Measurements from ENCODE around the gene BEST4. TPM values are rescaled to one million over a fixed set of nuclear protein-coding genes. Genes with fewer than 3 reads are reported as not detected.

The BEST4 gene
- total RNA-seq, 2 experiments from 2014 or later: 0.26 to 0.42 TPM

GRCh38 chr1:44785501-44786137 lies 2.4 kb downstream of the BEST4 start:
- POLR2A ChIA-PET: interaction anchor here (0.8 to 8.8 kb wide), 9 partner anchors 10 to 225 kb away, joined by 3 to 115 read pairs (median 15); partner anchors contain the start of genes BTBD19, EIF2B3, HECTD3 and PLK3
- Mint-ChIP-seq H3K27me3 (ENCODE audit: low read depth) (no peaks in the 10 kb centered on the region), H3K4me1 (ENCODE audit: low read depth) (peaks cover 44% of the 10 kb centered on the region), H3K36me3 (ENCODE audit: low read depth) (peaks cover 26% of the 10 kb centered on the region), H3K27ac (peak overlapping the region; percentile 83), H3K9me3 (ENCODE audit: insufficient read depth) (no peaks in the 10 kb centered on the region), H3K4me3 (peak overlapping the region; percentile 64)
- DNase-seq: no peak
- ATAC-seq: no peak
- CTCF ChIA-PET: interaction anchor here (0.7 to 4.0 kb wide), 16 partner anchors 10 to 851 kb away, joined by 3 to 23 read pairs (median 6); partner anchors contain the start of genes BTBD19, DYNLT4, HECTD3 and PLK3

DNA sequence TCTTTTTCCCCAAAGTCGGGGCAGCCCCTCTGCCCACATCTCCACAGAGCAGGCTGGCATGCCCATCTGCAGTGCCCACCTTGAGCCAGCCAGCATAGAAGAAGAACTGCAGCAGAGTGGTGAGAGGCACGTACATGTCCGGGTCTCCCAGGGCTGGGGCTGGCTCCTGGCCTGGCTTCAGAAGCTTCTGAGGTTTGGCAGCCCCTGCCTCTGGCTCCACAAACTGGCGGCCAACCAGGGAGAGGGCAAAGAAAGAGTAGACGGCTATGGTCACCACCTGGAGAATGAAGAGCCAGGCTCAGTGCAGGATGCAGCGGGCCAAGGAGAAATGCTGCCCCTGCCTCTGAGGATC lies 3.0 kb downstream of the BEST4 start:
- POLR2A ChIA-PET: interaction anchor here (0.8 to 8.8 kb wide), 8 partner anchors 10 to 201 kb away, joined by 3 to 115 read pairs (median 20); partner anchors contain the start of genes BTBD19, EIF2B3, PLK3 and RNU5D-1
- DNase-seq: no peak
- peaks cover 33% of the 10 kb centered on the region for H3K36me3 Mint-ChIP-seq (ENCODE audit: low read depth)
- peak overlapping the region; percentile 83 for H3K27ac Mint-ChIP-seq
- no peaks in the 10 kb centered on the region for H3K27me3 Mint-ChIP-seq (ENCODE audit: low read depth)
- ATAC-seq: no peak
- H3K9me3 Mint-ChIP-seq (ENCODE audit: insufficient read depth): no peaks in the 10 kb centered on the region
- peaks cover 44% of the 10 kb centered on the region for H3K4me1 Mint-ChIP-seq (ENCODE audit: low read depth)
- H3K4me3 Mint-ChIP-seq: peak overlapping the region; percentile 64
- CTCF ChIA-PET: interaction anchor here (0.5 to 4.0 kb wide), 17 partner anchors 9 to 850 kb away, joined by 3 to 26 read pairs (median 6); partner anchors contain the start of genes BTBD19, DYNLT4, HECTD3 and RNU5D-1

DNA sequence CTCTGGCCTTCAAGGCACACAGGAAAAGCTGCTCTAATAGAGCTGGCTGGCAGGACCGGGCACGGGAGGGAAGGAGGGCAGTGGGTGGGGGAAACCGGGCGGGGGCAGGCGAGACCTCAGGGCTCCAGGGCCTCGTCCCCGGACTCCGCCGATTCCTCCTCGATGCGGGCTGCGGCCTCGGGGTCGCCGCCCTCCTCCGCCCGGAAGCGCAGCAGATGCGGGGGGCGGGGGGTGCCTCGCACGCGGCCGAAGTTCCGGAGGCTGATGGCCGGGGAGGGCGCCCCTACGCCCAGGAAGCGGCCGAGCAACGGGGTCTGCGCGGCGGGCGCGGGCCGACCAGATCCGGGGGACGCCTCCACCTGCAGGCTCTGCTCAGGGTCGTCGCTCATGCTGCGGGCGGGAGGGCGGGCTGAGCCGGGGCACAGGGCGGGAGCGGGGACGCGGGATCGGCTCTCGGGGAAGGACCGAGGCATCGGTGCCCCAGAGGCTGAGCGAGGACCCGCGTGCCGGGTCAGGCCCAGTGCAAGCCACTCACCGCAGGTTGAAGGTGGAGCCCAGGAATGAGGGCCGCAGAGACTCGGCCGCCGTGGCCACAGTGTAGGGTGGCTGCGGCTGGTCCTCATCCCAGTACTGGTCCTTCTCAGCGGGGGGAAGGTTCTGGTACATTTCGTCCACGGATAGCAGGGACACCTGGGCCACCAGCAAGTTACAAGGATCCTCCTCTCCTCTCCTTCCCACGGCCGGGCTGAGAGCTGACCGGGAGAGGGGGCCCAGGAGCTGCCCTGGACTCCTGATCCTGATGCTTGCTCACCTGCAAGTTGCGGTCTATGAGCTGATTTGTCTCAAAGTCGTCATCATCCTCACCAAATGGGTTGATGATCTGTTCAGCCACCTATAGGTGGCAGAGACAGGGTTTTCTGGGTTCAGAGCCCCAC lies 3.6 kb downstream of the BEST4 start:
- peaks cover 41% of the 10 kb centered on the region for H3K4me1 Mint-ChIP-seq (ENCODE audit: low read depth)
- ChIA-PET POLR2A (interaction anchor here (2.0 to 8.8 kb wide), 7 partner anchors 9 to 63 kb away, joined by 7 to 115 read pairs (median 25); partner anchors contain the start of genes BTBD19, PLK3, RNU5D-1 and RPS8), CTCF (interaction anchor here (0.5 to 4.0 kb wide), 16 partner anchors 9 to 519 kb away, joined by 3 to 26 read pairs (median 5); partner anchors contain the start of genes BTBD19, DYNLT4, HECTD3 and RNU5D-1)
- DNase-seq (peak; percentile 59), ATAC-seq (peak; percentile 45)
- no peaks in the 10 kb centered on the region for H3K9me3 Mint-ChIP-seq (ENCODE audit: insufficient read depth)
- peak overlapping the region; percentile 65 for H3K4me3 Mint-ChIP-seq
- peaks cover 34% of the 10 kb centered on the region for H3K36me3 Mint-ChIP-seq (ENCODE audit: low read depth)
- no peaks in the 10 kb centered on the region for H3K27me3 Mint-ChIP-seq (ENCODE audit: low read depth)
- H3K27ac Mint-ChIP-seq: peak overlapping the region; percentile 86

DNA sequence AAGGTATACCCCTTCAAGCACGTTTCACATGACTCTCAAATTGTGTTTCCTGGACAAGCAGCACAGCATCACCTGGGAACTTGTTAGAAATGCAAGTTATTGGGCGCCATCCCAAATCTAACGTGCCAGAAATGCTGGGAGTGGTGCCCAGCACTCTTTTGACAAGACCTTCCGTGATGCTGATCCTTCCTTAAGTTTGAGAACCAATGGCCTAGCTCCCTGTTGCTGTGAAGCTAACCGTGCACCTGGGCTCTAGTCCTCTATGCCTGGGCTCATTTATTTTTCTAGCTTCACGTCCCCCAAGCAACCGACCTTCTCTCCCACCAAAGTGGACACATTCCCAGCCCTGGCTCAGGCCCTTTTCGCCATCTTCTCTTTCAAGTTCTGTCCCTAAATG lies 4.3 kb downstream of the BEST4 start:
- POLR2A ChIA-PET: interaction anchor here (0.7 to 8.8 kb wide), 8 partner anchors 8 to 62 kb away, joined by 3 to 115 read pairs (median 20); partner anchors contain the start of genes BTBD19, PLK3, RNU5D-1 and RPS8
- no peak for ATAC-seq
- Mint-ChIP-seq H3K9me3 (ENCODE audit: insufficient read depth) (no peaks in the 10 kb centered on the region), H3K4me1 (ENCODE audit: low read depth) (peaks cover 47% of the 10 kb centered on the region), H3K4me3 (peak overlapping the region; percentile 65), H3K36me3 (ENCODE audit: low read depth) (peaks cover 39% of the 10 kb centered on the region), H3K27me3 (ENCODE audit: low read depth) (no peaks in the 10 kb centered on the region), H3K27ac (peak overlapping the region; percentile 86)
- CTCF ChIA-PET: interaction anchor here (1.0 to 3.9 kb wide), 5 partner anchors 9 to 66 kb away, joined by 3 to 26 read pairs (median 20); partner anchors contain the start of genes BTBD19, DYNLT4 and RNU5D-1
- DNase-seq: no peak

- Mint-ChIP-seq H3K27me3 (ENCODE audit: low read depth) (no peaks in the 10 kb centered on the region), H3K27ac (peak overlapping the region; percentile 43), H3K4me1 (ENCODE audit: low read depth) (peaks cover 56% of the 10 kb centered on the region), H3K36me3 (ENCODE audit: low read depth) (peaks cover 69% of the 10 kb centered on the region), H3K4me3 (no peak overlapping the region), H3K9me3 (ENCODE audit: insufficient read depth) (no peaks in the 10 kb centered on the region)
- DNase-seq (no peak), ATAC-seq (no peak)
- ChIA-PET CTCF (interaction anchor here (1.3 kb wide), 1 partner anchor 13 kb away, joined by 3 read pairs; no protein-coding TSS in a partner anchor), POLR2A (interaction anchor here (0.8 to 3.7 kb wide), 5 partner anchors 33 to 84 kb away, joined by 3 to 18 read pairs (median 5); partner anchors contain the start of gene RNU5D-1)
These were observed 7.3 kb downstream of the BEST4 start for GRCh38 chr1:44780583-44781121.

DNA sequence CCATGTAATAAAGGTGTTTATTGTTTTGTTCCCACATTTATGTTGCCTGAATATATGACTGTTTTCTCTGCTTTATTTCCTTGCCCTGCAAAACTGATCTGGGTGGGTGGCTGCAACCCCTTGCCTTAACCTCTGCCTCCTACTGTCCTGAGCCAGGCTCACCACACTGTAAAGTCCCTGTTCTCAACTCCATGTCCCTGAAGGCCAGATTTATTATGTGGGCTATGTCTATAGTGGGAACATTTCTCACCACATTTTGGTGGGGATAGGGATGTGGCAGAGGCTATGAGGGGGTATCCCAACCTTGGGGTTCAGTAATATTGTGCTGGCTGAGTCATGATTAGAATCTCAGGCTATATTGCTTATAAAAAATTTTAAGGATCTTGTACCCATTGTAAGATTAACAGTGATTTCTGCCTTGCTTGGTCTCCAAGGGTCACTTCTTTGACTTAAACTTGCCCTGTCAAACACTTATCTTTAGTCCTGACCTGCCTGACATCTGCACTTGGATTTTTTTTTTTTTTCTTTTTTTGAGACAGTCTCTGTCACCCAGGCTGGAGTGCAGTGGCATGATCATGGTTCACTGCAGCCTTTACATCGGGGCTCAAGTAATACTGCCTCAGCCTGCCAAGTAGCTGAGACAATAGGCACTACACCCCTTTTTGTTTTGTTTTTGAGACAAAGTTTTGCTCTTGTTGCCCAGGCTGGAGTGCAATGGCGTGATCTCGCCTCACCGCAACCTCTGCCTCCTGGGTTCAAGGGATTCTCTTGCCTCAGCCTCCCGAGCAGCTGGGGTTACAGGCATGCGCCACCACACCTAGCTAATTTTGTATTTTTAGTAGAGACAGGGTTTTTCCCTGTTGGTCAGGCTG lies 9.0 kb downstream of the BEST4 start:
- Mint-ChIP-seq H3K4me3 (peak overlapping the region; percentile 86), H3K4me1 (ENCODE audit: low read depth) (peaks cover 51% of the 10 kb centered on the region), H3K27ac (peak overlapping the region; percentile 61), H3K27me3 (ENCODE audit: low read depth) (no peaks in the 10 kb centered on the region), H3K36me3 (ENCODE audit: low read depth) (peaks cover 76% of the 10 kb centered on the region), H3K9me3 (ENCODE audit: insufficient read depth) (no peaks in the 10 kb centered on the region)
- ATAC-seq (no peak), DNase-seq (no peak)
- ChIA-PET CTCF (interaction anchor here (0.9 to 1.4 kb wide), 2 partner anchors 21 to 31 kb away, joined by 3 read pairs; partner anchors contain the start of gene PLK3), POLR2A (interaction anchor here (0.6 to 5.9 kb wide), 6 partner anchors 21 to 57 kb away, joined by 3 to 113 read pairs (median 11); partner anchors contain the start of genes BTBD19, DYNLT4, PLK3 and RNU5D-1)

DNA sequence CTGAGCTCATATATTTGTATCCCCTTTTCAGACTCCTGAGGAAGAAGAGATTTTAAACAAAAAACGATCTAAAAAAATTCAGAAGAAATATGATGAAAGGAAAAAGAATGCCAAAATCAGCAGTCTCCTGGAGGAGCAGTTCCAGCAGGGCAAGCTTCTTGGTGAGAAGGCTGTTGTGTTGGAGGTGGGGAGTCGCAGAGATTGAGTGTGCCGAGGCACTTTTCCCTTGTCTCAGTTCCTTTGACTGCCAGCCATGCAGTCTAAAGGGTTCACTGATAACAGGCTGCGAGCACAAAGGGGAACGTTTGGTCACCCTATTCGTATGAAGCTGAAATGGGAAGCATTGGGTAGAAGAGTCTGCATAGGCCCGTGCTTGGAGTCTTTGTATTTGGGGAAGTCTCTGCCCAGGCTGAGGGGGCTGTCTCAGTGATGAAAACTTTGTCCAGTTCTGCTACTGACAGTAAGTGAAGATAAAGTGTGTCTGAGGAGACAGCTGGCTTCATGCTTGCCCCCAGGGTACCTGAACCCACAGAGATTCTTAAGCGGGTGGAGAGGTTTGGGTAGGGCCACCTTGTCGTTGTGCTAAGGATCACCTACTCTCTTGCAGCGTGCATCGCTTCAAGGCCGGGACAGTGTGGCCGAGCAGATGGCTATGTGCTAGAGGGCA lies 9.9 kb downstream of the BEST4 start:
- Mint-ChIP-seq H3K4me1 (ENCODE audit: low read depth) (peaks cover 45% of the 10 kb centered on the region), H3K9me3 (ENCODE audit: insufficient read depth) (no peaks in the 10 kb centered on the region), H3K36me3 (ENCODE audit: low read depth) (peaks cover 72% of the 10 kb centered on the region), H3K27me3 (ENCODE audit: low read depth) (no peaks in the 10 kb centered on the region), H3K4me3 (peak overlapping the region; percentile 86), H3K27ac (peak overlapping the region; percentile 60)
- ChIA-PET CTCF (interaction anchor here (0.9 kb wide), 1 partner anchor 49 kb away, joined by 3 read pairs; no protein-coding TSS in a partner anchor), POLR2A (interaction anchor here (0.6 to 5.9 kb wide), 8 partner anchors 22 to 56 kb away, joined by 3 to 113 read pairs (median 4); partner anchors contain the start of genes BTBD19, DYNLT4, PLK3 and RNU5D-1)
- no peak for ATAC-seq
- DNase-seq: no peak

GRCh38 chr1:44777547-44777946 lies 10.4 kb downstream of the BEST4 start:
- Mint-ChIP-seq H3K27me3 (ENCODE audit: low read depth) (no peaks in the 10 kb centered on the region), H3K9me3 (ENCODE audit: insufficient read depth) (no peaks in the 10 kb centered on the region), H3K4me3 (peak overlapping the region; percentile 86), H3K36me3 (ENCODE audit: low read depth) (peaks cover 68% of the 10 kb centered on the region), H3K4me1 (ENCODE audit: low read depth) (peaks cover 41% of the 10 kb centered on the region), H3K27ac (peak overlapping the region; percentile 60)
- no peak for DNase-seq
- ATAC-seq: no peak
- ChIA-PET CTCF (interaction anchor here (0.9 kb wide), 1 partner anchor 48 kb away, joined by 3 read pairs; no protein-coding TSS in a partner anchor), POLR2A (interaction anchor here (0.6 to 5.9 kb wide), 9 partner anchors 22 to 562 kb away, joined by 3 to 113 read pairs (median 4); partner anchors contain the start of genes BTBD19, DYNLT4, PLK3 and RNU5D-1)

DNA sequence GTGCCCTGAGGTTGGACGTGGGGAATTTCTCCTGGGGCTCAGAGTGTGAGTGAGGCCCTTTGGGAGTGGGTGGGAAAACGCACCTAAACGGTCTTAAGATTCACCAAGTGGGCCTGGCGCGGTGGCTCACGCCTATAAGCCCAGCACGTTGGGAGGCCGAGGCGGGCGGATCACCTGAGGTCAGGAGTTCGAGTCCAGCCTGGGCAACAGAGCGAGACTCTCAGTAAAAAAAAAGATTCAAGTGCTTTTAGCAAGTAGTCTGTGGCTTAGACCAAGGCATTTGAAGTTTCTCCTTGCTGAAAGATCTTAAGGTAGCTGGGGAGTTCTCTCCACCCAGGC lies 11.3 kb downstream of the BEST4 start:
- H3K4me3 Mint-ChIP-seq: peak overlapping the region; percentile 86
- DNase-seq (no peak), ATAC-seq (no peak)
- H3K36me3 Mint-ChIP-seq (ENCODE audit: low read depth): peaks cover 62% of the 10 kb centered on the region
- peak overlapping the region; percentile 97 for H3K27ac Mint-ChIP-seq
- ChIA-PET CTCF (interaction anchor here (1.3 to 1.8 kb wide), 6 partner anchors 9 to 48 kb away, joined by 4 to 11 read pairs (median 6); partner anchors contain the start of genes BEST4, PLK3 and RNU5D-1), POLR2A (interaction anchor here (0.7 to 5.9 kb wide), 19 partner anchors 8 to 745 kb away, joined by 3 to 113 read pairs (median 16); partner anchors contain the start of genes BEST4, BTBD19, DYNLT4 and HECTD3)
- H3K9me3 Mint-ChIP-seq (ENCODE audit: insufficient read depth): no peaks in the 10 kb centered on the region
- no peaks in the 10 kb centered on the region for H3K27me3 Mint-ChIP-seq (ENCODE audit: low read depth)
- H3K4me1 Mint-ChIP-seq (ENCODE audit: low read depth): peaks cover 38% of the 10 kb centered on the region
